Hippocampal formation (tissue), 2 donors: Measurements from ENCODE around the gene ZNF485.
"Not testable (repeated sequence)": the region's sequence is repeated elsewhere in the genome, so short reads cannot be mapped to it uniquely, and the experiment has no call there.

Experiments
- DNase-seq, 2 donors: peaks; one replicate each; lab custom pipeline; 2025; lab: John Stamatoyannopoulos, UW

The ZNF485 gene

GRCh38 chr10:43606323-43607198 is at the start of gene ZNF485:
TSS of gene ZNF485 (plus strand) at chr10:43606438. CDS start at chr10:43607051, 613 bp downstream.
- peak; percentile 39 to 64 for DNase-seq

- no peak for DNase-seq
Measured at GRCh38 chr10:43557214-43557613, 49.0 kb upstream of the ZNF485 start.

DNA sequence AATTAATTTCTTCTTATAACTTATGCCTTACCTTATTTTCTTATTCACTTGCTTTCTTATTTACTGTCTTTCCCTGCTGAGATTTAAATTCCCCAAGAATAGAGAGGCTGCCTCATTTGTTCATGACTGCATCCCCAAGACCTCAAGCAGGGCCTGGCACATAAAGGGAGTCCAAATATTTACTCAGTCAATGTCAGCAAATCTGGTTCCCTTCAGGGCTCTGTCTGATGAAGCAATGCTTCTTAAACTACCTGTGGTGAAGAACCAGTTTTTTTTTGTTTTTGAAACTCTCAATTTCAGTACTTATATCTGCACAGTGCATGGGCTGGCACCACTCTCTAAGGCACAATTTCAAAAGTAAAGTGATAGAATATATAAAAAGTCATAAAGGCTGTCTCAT is 36.6 kb upstream of the ZNF485 start:
- DNase-seq, result no peak

DNA sequence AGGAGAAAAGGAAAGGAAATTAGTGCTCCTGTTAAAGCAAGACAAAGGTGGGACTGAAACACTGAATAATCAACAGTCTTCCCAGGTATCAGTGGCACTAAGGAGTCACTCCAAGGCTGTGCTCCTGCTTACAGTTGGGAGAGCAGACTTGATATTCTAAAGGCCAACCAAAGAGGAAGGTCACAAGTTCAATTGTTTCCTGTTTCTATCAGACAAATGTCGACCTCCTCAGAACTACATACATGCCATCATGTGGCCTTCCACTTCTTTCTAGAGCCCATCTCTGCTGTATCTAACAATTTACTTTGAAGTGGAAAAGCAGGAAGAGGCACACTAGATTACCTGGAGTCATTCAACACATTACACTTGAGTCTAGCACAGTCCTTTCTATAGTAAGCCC is 35.3 kb upstream of the ZNF485 start:
- no peak for DNase-seq

DNA sequence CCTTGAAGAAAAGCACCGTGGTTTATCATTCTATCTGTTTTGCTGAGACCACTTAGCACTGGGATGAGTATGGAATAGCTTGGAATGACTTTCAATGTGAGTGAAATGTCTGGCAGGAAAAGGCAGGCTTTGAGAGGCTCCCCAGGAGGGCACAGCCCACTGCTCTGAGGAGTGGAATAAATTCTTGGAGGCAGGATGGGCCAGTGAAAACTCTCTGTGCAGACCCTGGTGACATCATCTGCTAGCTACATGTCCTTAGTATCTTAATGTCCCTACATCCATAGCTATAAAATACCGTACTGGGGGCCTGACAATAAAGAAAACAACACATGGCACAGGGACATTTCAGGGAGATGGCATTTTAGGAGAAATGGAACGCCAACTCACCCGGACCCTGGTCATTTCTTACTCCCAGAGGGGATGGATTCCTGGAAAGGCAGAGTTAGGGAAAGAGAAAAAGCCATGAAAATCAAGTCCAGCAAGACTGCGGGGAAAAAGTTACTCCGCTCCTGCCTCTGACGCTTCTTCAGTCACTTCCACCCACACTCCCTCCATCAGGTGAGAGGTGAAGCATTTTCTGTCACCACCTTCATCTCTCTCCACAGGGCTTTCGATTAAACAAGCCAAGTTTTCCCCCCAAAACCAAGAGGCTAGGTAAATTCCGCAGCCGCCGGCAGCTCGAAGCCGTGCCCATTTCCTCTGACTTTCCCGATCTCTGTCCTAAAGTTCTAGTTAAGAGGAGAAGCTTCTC is 32.8 kb upstream of the ZNF485 start:
- no peak for DNase-seq

- peak; percentile 79 to 81 for DNase-seq
Measured at GRCh38 chr10:43574001-43574892, 32.0 kb upstream of the ZNF485 start, which contains the start of gene ZNF239. TSS of gene ZNF239 (minus strand) at chr10:43574616. CDS start at chr10:43558079, 16,537 bp downstream.

- no peak for DNase-seq
Measured at GRCh38 chr10:43574906-43575305, 31.3 kb upstream of the ZNF485 start.

DNA sequence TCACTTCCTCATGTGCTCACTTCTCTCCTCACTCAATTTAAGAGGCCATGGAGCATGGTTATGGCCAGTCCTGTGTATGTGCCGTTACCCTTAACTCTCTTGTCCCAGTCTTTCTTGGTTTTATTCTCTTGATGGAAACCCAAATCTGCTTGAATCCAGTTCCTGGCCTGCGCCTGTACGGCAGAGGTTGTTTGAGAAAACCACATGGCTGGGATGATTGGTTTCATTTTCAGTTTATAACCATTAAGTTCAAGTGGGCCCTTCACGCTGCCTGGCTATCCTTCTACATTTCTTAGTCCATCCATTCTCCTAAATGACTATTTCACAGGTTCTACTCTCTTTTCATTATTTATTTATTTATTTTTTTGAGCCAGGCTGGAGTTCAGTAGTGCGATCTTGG is 30.2 kb upstream of the ZNF485 start:
- DNase-seq, result no peak

DNA sequence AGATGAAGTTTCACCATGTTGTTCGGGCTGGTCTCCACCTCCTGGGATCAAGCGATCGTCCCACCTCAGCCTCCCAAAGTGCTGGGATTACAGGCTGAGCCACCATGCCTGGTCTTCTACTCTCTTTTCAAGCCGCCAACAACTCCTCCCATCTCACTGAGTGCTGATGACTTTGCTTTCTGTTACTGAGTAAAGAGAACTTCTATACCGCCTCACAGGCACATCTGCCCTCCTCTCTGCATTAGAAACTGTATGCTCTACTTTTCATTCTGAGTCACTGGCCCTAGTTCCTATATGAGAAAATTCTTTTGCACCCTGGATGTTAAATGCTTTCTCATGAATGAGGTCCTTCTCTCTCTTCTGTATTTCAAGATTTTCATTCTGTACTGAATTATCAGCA is 29.7 kb upstream of the ZNF485 start:
- no peak for DNase-seq

GRCh38 chr10:43584051-43584450 is 22.2 kb upstream of the ZNF485 start:
- DNase-seq, result no peak

DNA sequence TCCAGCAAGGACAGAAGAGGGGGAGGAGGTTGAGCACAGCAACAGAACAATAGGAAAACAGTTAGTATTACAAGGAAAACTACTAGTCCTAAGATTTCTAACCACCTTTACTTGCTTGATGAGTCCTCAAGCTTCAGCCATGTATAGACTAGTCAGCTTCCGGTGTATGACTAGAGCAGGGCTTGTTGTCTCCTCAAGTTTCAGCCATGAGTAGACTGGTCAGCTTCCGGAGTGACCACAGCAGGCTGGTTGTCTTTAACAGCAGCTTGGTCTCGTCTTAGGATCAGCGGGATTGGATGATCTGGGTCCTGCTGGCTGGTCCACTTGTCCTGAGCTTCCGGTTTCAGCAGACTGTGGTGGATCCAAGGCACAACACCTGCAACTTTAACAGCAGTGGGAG is 21.2 kb upstream of the ZNF485 start:
- no peak for DNase-seq

DNA sequence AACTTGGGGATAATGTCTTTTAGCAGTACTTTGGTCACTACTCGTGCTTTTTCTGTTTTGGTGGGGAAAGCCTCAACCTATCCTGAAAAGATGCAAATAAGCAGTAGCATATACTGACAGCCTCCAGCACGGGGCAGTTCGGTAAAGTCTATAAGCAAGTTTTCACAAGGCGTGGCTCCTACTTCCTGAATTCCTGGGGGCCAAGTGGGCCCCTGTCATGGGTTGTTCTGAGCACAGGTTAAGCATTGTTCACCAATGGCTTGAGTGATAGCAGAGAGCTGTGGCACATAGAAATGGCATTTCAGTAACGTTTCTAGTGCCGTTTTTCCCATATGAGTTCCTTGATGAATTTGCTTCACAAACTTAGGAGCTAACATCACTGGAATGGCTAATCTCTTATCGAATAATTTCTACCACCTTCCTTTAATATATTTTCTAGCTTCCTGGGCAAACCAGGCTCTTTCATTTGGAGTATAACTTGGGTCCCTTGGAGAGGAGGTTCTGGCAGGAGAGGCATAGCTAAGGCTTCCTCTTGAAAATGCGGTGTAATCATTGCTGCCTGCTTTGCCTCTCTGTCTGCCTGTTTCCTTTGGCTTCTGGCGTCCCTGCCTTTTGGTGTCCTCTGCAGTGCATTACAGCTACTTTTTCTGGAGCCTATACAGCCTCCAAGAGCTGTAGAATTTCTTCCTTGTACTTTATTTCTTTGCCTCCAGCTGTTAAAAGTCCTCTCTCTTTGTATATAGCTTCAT is 20.1 kb upstream of the ZNF485 start:
- no peak for DNase-seq

GRCh38 chr10:43586730-43587115 is 19.5 kb upstream of the ZNF485 start:
- not testable (repeated sequence) for DNase-seq

DNA sequence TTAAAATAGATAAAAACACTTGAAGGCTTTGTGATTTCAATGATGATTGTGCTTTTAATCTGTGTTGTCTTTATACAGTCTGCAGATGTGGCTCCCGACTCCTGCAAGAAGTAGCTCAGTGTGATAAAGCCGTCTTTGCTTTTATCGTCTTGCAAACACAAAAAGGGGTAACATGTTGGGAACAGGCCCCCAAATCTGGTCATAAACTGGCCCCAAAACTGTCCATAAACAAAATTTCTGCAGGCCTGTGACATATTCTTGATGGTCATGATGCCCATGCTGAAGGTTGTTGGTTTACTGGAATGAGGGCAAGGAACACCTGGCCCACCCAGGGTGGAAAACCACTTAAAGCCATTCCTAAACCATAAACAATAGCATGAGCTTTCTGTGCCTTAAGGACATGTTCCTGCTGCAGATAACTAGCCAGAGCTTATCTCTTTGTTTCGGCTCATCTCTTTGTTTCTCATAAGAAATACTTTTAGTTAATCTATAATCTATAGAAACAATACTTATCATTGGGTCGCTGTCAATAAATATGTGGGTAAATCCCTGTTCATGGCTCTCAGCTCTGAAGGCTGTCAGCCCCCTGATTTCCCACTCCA is 14.8 kb upstream of the ZNF485 start:
- no peak for DNase-seq

- no peak for DNase-seq
Measured at GRCh38 chr10:43594944-43595589, 11.2 kb upstream of the ZNF485 start.

DNA sequence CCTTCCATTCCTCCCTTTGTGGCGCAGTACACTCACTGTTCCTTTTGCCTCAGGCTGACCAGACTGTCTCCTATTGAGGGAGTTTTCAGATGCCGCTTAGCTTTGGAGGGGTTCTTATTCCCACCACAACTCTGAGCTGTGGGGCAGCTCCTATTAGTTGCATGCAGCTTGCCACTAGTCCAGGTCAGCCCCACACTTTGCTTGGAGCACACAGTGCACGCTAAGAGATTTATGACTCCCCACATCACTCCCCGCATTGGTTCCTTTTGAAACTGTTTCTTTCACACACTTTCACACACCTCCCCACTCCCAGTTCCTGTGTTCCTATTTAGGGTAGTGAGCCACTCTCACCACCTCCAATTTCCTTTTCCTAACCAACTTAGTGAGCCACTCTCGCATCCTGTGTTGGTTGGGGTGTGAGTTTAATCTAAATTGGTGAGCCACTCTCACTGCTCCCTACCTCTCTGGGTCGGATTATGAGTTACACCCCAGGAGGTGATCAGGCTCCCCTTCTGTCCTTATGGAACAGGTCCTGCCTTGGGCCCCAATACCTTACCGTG is 10.4 kb upstream of the ZNF485 start:
- no peak for DNase-seq

DNA sequence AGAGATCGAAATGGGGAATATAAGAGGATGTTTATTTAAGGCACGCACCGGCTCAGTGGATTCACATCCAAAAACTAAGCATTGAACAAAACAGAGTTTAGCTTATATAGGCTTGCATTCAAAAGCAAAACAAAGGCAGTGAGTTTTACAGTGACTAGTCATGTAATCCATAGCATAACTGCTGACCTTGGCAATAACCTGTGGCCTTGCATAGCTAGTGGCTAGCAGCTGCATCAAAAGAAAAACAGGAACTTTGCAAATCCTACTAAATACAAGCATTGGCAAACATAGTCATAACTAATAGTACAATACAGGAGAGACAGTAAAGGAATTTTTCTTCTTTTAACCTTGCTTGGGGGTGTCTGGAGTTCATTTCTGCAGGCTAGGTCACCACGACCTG is 9.7 kb upstream of the ZNF485 start:
- no peak for DNase-seq

DNA sequence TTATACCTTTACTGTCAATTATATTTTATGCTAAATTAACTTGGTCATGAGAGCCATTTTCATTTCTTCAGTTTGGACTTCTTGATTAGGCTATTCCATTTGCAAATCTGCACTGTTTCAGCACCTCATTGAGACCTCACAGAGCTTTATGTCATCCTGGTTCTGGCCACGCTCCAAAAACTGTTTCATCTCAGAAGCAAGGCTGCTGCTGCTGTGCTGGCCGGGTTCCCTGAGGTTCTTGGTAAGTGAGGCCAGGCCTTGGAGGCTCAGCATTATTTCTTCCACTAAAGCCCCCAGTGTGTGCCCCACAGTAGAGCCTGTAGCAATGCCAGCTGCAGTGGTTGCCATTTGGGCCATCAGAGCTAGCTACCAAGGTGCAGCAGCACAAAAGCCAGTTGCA is 7.8 kb upstream of the ZNF485 start:
- no peak for DNase-seq

- DNase-seq, result no peak
Measured at GRCh38 chr10:43599333-43599732, 6.9 kb upstream of the ZNF485 start.

DNA sequence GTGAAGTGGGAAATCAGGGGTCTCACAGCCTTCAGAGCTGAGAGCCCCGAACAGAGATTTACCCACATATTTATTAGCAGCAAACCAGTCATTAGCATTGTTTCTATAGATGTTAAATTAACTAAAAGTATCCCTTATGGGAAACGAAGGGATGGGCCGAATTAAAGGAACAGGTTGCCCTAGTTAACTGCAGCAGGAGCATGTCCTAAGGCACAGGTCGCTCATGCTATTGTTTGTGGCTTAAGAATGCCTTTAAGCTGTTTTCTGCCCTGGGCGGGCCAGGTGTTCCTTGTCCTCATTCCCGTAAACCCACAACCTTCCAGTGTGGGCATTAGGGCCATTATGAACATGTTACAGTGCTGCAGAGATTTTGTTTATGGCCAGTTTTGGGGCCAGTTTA is 4.7 kb upstream of the ZNF485 start:
- not testable (repeated sequence) for DNase-seq
